ENCODE data around the gene ATP2A2.
A peak's percentile ranks its signal among the peaks of the same experiment; 100 is the strongest.

The ATP2A2 gene

GRCh38 chr12:110280779-110281548 lies at the start of gene ATP2A2:
ATP2A2 (plus strand) TSS chr12:110281247; CDS start chr12:110281790, 543 bp downstream.
- DNase-seq (ENCODE audit: low spot score in 2 of 2) (peak; percentile 83 to 86), ATAC-seq (ENCODE audit: low read depth) (peak; percentile 84)
- H3K4me1 Mint-ChIP-seq: peaks cover 27% of the 10 kb centered on the region
- H3K9me3 Mint-ChIP-seq: no peaks in the 10 kb centered on the region
- H3K27me3 Mint-ChIP-seq: no peaks in the 10 kb centered on the region
- peaks cover 3% of the 10 kb centered on the region for H3K36me3 Mint-ChIP-seq
- peak within 1 kb of the TSS; percentile 97 for H3K4me3 Mint-ChIP-seq
- peak within 1 kb of the TSS; percentile 91 for H3K27ac Mint-ChIP-seq

GRCh38 chr12:110233212-110233903 lies 47.7 kb upstream of the ATP2A2 start:
- H3K4me1 Mint-ChIP-seq: peaks cover 3% of the 10 kb centered on the region
- H3K9me3 Mint-ChIP-seq: no peaks in the 10 kb centered on the region
- no peak overlapping the region for H3K27ac Mint-ChIP-seq
- peaks cover 2% of the 10 kb centered on the region for H3K27me3 Mint-ChIP-seq
- no peaks in the 10 kb centered on the region for H3K36me3 Mint-ChIP-seq
- no peak for ATAC-seq (ENCODE audit: low read depth)
- no peak for DNase-seq (ENCODE audit: low spot score in 2 of 2)
- H3K4me3 Mint-ChIP-seq: no peak overlapping the region

GRCh38 chr12:110234331-110234751 lies 46.7 kb upstream of the ATP2A2 start:
- ATAC-seq (ENCODE audit: low read depth): no peak
- DNase-seq (ENCODE audit: low spot score in 2 of 2): no peak
- no peak overlapping the region for H3K4me3 Mint-ChIP-seq
- no peaks in the 10 kb centered on the region for H3K36me3 Mint-ChIP-seq
- peaks cover 3% of the 10 kb centered on the region for H3K4me1 Mint-ChIP-seq
- H3K9me3 Mint-ChIP-seq: no peaks in the 10 kb centered on the region
- H3K27me3 Mint-ChIP-seq: peaks cover 2% of the 10 kb centered on the region
- H3K27ac Mint-ChIP-seq: no peak overlapping the region

GRCh38 chr12:110234755-110235154 lies 46.3 kb upstream of the ATP2A2 start:
- peaks cover 3% of the 10 kb centered on the region for H3K4me1 Mint-ChIP-seq
- no peak overlapping the region for H3K27ac Mint-ChIP-seq
- ATAC-seq (ENCODE audit: low read depth) (no peak), DNase-seq (ENCODE audit: low spot score in 2 of 2) (no peak)
- no peaks in the 10 kb centered on the region for H3K36me3 Mint-ChIP-seq
- H3K4me3 Mint-ChIP-seq: no peak overlapping the region
- peaks cover 2% of the 10 kb centered on the region for H3K27me3 Mint-ChIP-seq
- H3K9me3 Mint-ChIP-seq: no peaks in the 10 kb centered on the region

GRCh38 chr12:110235383-110235782 lies 45.7 kb upstream of the ATP2A2 start:
- no peak overlapping the region for H3K4me3 Mint-ChIP-seq
- H3K27ac Mint-ChIP-seq: no peak overlapping the region

GRCh38 chr12:110243227-110243626 lies 37.8 kb upstream of the ATP2A2 start:
- peaks cover 9% of the 10 kb centered on the region for H3K27me3 Mint-ChIP-seq
- ATAC-seq (ENCODE audit: low read depth) (no peak), DNase-seq (ENCODE audit: low spot score in 2 of 2) (no peak)
- no peak overlapping the region for H3K27ac Mint-ChIP-seq
- no peaks in the 10 kb centered on the region for H3K9me3 Mint-ChIP-seq
- peaks cover 5% of the 10 kb centered on the region for H3K4me1 Mint-ChIP-seq
- no peak overlapping the region for H3K4me3 Mint-ChIP-seq
- peaks cover 2% of the 10 kb centered on the region for H3K36me3 Mint-ChIP-seq

More at GRCh38 chr12:110235383-110235782, 45.7 kb upstream of the ATP2A2 start:
- Mint-ChIP-seq H3K9me3 (no peaks in the 10 kb centered on the region), H3K27me3 (peaks cover 5% of the 10 kb centered on the region), H3K36me3 (peaks cover 2% of the 10 kb centered on the region), H3K4me1 (peaks cover 3% of the 10 kb centered on the region)
- no peak for DNase-seq (ENCODE audit: low spot score in 2 of 2)
- no peak for ATAC-seq (ENCODE audit: low read depth)

- no peak for ATAC-seq (ENCODE audit: low read depth)
- H3K4me3 Mint-ChIP-seq: no peak overlapping the region
- H3K36me3 Mint-ChIP-seq: peaks cover 2% of the 10 kb centered on the region
- H3K27ac Mint-ChIP-seq: no peak overlapping the region
- H3K4me1 Mint-ChIP-seq: peaks cover 5% of the 10 kb centered on the region
- peaks cover 9% of the 10 kb centered on the region for H3K27me3 Mint-ChIP-seq
- no peak for DNase-seq (ENCODE audit: low spot score in 2 of 2)
- H3K9me3 Mint-ChIP-seq: no peaks in the 10 kb centered on the region
Observed at GRCh38 chr12:110244372-110244771, 36.7 kb upstream of the ATP2A2 start.

- Mint-ChIP-seq H3K4me1 (peaks cover 5% of the 10 kb centered on the region), H3K4me3 (no peak overlapping the region), H3K27ac (peak overlapping the region; percentile 24), H3K9me3 (no peaks in the 10 kb centered on the region), H3K27me3 (peaks cover 9% of the 10 kb centered on the region), H3K36me3 (peaks cover 2% of the 10 kb centered on the region)
- DNase-seq (ENCODE audit: low spot score in 2 of 2) (no peak), ATAC-seq (ENCODE audit: low read depth) (no peak)
Observed at GRCh38 chr12:110244829-110245228, 36.2 kb upstream of the ATP2A2 start.

GRCh38 chr12:110245369-110245772 lies 35.7 kb upstream of the ATP2A2 start:
- Mint-ChIP-seq H3K9me3 (no peaks in the 10 kb centered on the region), H3K4me1 (peaks cover 5% of the 10 kb centered on the region), H3K4me3 (no peak overlapping the region), H3K27me3 (peaks cover 6% of the 10 kb centered on the region), H3K36me3 (no peaks in the 10 kb centered on the region), H3K27ac (peak overlapping the region; percentile 35)
- ATAC-seq (ENCODE audit: low read depth) (peak; percentile 91), DNase-seq (ENCODE audit: low spot score in 2 of 2) (peak; percentile 30 to 38)

GRCh38 chr12:110246636-110247339 lies 34.3 kb upstream of the ATP2A2 start:
- H3K4me1 Mint-ChIP-seq: peaks cover 5% of the 10 kb centered on the region
- no peak for DNase-seq (ENCODE audit: low spot score in 2 of 2)
- no peak for ATAC-seq (ENCODE audit: low read depth)
- no peaks in the 10 kb centered on the region for H3K36me3 Mint-ChIP-seq
- H3K27me3 Mint-ChIP-seq: peaks cover 3% of the 10 kb centered on the region
- peak overlapping the region; percentile 8 for H3K27ac Mint-ChIP-seq
- H3K4me3 Mint-ChIP-seq: no peak overlapping the region
- no peaks in the 10 kb centered on the region for H3K9me3 Mint-ChIP-seq

GRCh38 chr12:110247340-110248095 lies 33.5 kb upstream of the ATP2A2 start:
- peaks cover 3% of the 10 kb centered on the region for H3K27me3 Mint-ChIP-seq
- no peak overlapping the region for H3K27ac Mint-ChIP-seq
- no peak overlapping the region for H3K4me3 Mint-ChIP-seq
- no peak for DNase-seq (ENCODE audit: low spot score in 2 of 2)
- ATAC-seq (ENCODE audit: low read depth): no peak
- H3K9me3 Mint-ChIP-seq: no peaks in the 10 kb centered on the region
- H3K36me3 Mint-ChIP-seq: no peaks in the 10 kb centered on the region
- H3K4me1 Mint-ChIP-seq: peaks cover 5% of the 10 kb centered on the region

- peaks cover 5% of the 10 kb centered on the region for H3K4me1 Mint-ChIP-seq
- H3K27me3 Mint-ChIP-seq: peaks cover 2% of the 10 kb centered on the region
- DNase-seq (ENCODE audit: low spot score in 2 of 2): no peak
- no peaks in the 10 kb centered on the region for H3K9me3 Mint-ChIP-seq
- no peaks in the 10 kb centered on the region for H3K36me3 Mint-ChIP-seq
- H3K4me3 Mint-ChIP-seq: no peak overlapping the region
- ATAC-seq (ENCODE audit: low read depth): no peak
- no peak overlapping the region for H3K27ac Mint-ChIP-seq
Observed at GRCh38 chr12:110248096-110248447, 33.0 kb upstream of the ATP2A2 start.

GRCh38 chr12:110249105-110249504 lies 31.9 kb upstream of the ATP2A2 start:
- no peak overlapping the region for H3K27ac Mint-ChIP-seq
- DNase-seq (ENCODE audit: low spot score in 2 of 2): no peak
- no peaks in the 10 kb centered on the region for H3K36me3 Mint-ChIP-seq
- H3K27me3 Mint-ChIP-seq: no peaks in the 10 kb centered on the region
- ATAC-seq (ENCODE audit: low read depth): no peak
- no peak overlapping the region for H3K4me3 Mint-ChIP-seq
- H3K4me1 Mint-ChIP-seq: peaks cover 5% of the 10 kb centered on the region
- H3K9me3 Mint-ChIP-seq: no peaks in the 10 kb centered on the region
